Cardiac septum (tissue), 1 donor: ENCODE results near the gene SRSF5. TPM values are rescaled to one million over a fixed set of nuclear protein-coding genes. Genes with fewer than 3 reads are reported as not detected.
"Not testable (repeated sequence)": the region's sequence is repeated elsewhere in the genome, so short reads cannot be mapped to it uniquely, and the experiment has no call there.

Source experiments
- DNase-seq: peaks from one replicate; pipeline ENCODE4 v3.0.0-alpha.2; 2020; ENCODE audit warnings: low spot score
- intact Hi-C: fragments of 100-400 bp; cut with DNase I; formaldehyde crosslinking; loops from one replicate; pipeline ENCODE4 v1.14.0; 2022
- long read RNA-seq: library from polyadenylated mRNA; unstranded; transcript quantifications from one replicate; pipeline ENCODE4 v2.0.0, GENCODE V29; 2021
- total RNA-seq: library from RNA; stranded (reverse); fragmentation: NEBNext Ultra II Directional; extraction: Animal tissue kit (Norgen Biotek cat#: 25700); gene quantifications from one replicate; pipeline ENCODE4 v1.2.1, GENCODE V29; 2021
- donor health status: DM: no; HTN: no; CAD: no.

Gene SRSF5
- 206 TPM for total RNA-seq
- long read RNA-seq, transcript SRSF5-201 (8 exons, 1,638 nt) = minor isoform, 7 of 113 reads
- long read RNA-seq, transcript SRSF5-217 (8 exons, 1,500 nt) = major isoform, 23 of 113 reads
- long read RNA-seq, partial matches to known transcripts = 17 of 113 reads
- long read RNA-seq, other reads (novel, unspliced or antisense) = 61 of 113 reads

- intact Hi-C loops = loop anchor here (2.0 to 10.0 kb wide), 3 partner anchors 40 to 156 kb away; partner anchors contain the start of gene SUSD6
These were observed at the start of gene SRSF5 for GRCh38 chr14:69766984-69767368. Gene SRSF5 (plus strand): TSS chr14:69767142. CDS start chr14:69768157, 1,015 bp downstream.

GRCh38 chr14:69718614-69719013 is 48.3 kb upstream of the SRSF5 start:
- intact Hi-C loops = loop anchor here (10.0 kb wide), 1 partner anchor 54 kb away; no protein-coding TSS in a partner anchor
- not testable (repeated sequence) for DNase-seq

More at GRCh38 chr14:69766984-69767368, at the start of gene SRSF5:
- peak; percentile 99 for DNase-seq

GRCh38 chr14:69719501-69719951 is 47.4 kb upstream of the SRSF5 start:
- intact Hi-C loops = loop anchor here (10.0 kb wide), 1 partner anchor 55 kb away; no protein-coding TSS in a partner anchor
- DNase-seq = no peak

- intact Hi-C loops = no loop called here
- DNase-seq = no peak
These were observed 46.0 kb upstream of the SRSF5 start for GRCh38 chr14:69720912-69721311.

GRCh38 chr14:69726761-69727511 is 40.0 kb upstream of the SRSF5 start:
- intact Hi-C loops = loop anchor here (1.0 to 5.0 kb wide), 3 partner anchors 40 to 144 kb away; partner anchors contain the start of gene SRSF5
- peak; percentile 94 for DNase-seq

GRCh38 chr14:69727860-69728259 is 39.1 kb upstream of the SRSF5 start:
- no peak for DNase-seq
- intact Hi-C loops = loop anchor here (1.0 to 5.0 kb wide), 3 partner anchors 39 to 145 kb away; partner anchors contain the start of gene SRSF5

GRCh38 chr14:69731919-69732598 is 34.9 kb upstream of the SRSF5 start:
- intact Hi-C loops, DNase-seq: not testable (repeated sequence)

GRCh38 chr14:69736405-69736804 is 30.5 kb upstream of the SRSF5 start:
- intact Hi-C loops, DNase-seq: not testable (repeated sequence)

- no peak for DNase-seq
- intact Hi-C loops = no loop called here
These were observed 25.9 kb upstream of the SRSF5 start for GRCh38 chr14:69741055-69741454.

GRCh38 chr14:69749956-69750355 is 17.0 kb upstream of the SRSF5 start:
- intact Hi-C loops = no loop called here
- DNase-seq = no peak

- no peak for DNase-seq
- intact Hi-C loops = no loop called here
These were observed 16.4 kb upstream of the SRSF5 start for GRCh38 chr14:69750495-69750894.

- no peak for DNase-seq
- intact Hi-C loops = no loop called here
These were observed 14.2 kb upstream of the SRSF5 start for GRCh38 chr14:69752773-69753172.

- intact Hi-C loops = no loop called here
- DNase-seq = no peak
These were observed 13.1 kb upstream of the SRSF5 start for GRCh38 chr14:69753860-69754259.

- intact Hi-C loops = no loop called here
These were observed 12.5 kb upstream of the SRSF5 start for GRCh38 chr14:69754487-69754886.

GRCh38 chr14:69755296-69755695 is 11.6 kb upstream of the SRSF5 start:
- intact Hi-C loops = no loop called here
- DNase-seq = no peak

More at GRCh38 chr14:69754487-69754886, 12.5 kb upstream of the SRSF5 start:
- DNase-seq = no peak

- intact Hi-C loops = no loop called here
- no peak for DNase-seq
These were observed 11.2 kb upstream of the SRSF5 start for GRCh38 chr14:69755784-69756183.

- intact Hi-C loops = no loop called here
- DNase-seq = no peak
These were observed 10.6 kb upstream of the SRSF5 start for GRCh38 chr14:69756298-69756697.

- intact Hi-C loops = loop anchor here (10.0 kb wide), 1 partner anchor 56 kb away; no protein-coding TSS in a partner anchor
- DNase-seq = no peak
These were observed 6.1 kb upstream of the SRSF5 start for GRCh38 chr14:69760810-69761209.

- no peak for DNase-seq
These were observed 3.0 kb upstream of the SRSF5 start for GRCh38 chr14:69763761-69764510.

More at GRCh38 chr14:69763761-69764510, 3.0 kb upstream of the SRSF5 start:
- intact Hi-C loops = loop anchor here (10.0 kb wide), 1 partner anchor 59 kb away; no protein-coding TSS in a partner anchor
